Right atrium auricular region (tissue), 2 donors: ENCODE results near the gene SLFN13. TPM values are rescaled to one million over a fixed set of nuclear protein-coding genes. Genes with fewer than 3 reads are reported as not detected.

Experiments used
- DNase-seq: peaks from one replicate; pipeline ENCODE4 v3.0.0-alpha.2; 2019; ENCODE audit warnings: low spot score
- H3K27ac ChIP-seq, 2 donors: fragments of 200-600 bp; sonication (generic); 1 replicate in 1 of 2; 2 replicates in 1 of 2; pipeline ENCODE4 v1.5.1; 2016 to 2019
- H3K27me3 ChIP-seq, 2 donors: fragments of 200-600 bp; sonication (generic); one replicate each; pipeline versions ENCODE4 v1.5.1 to v1.6.0; 2017 to 2019
- H3K36me3 ChIP-seq: fragments of 200-600 bp; sonication (generic); one replicate; pipeline ENCODE4 v1.5.1; 2016
- H3K4me1 ChIP-seq, 2 donors: fragments of 200-600 bp; sonication (generic); one replicate each; pipeline versions ENCODE4 v1.5.1 to v1.6.0; 2017 to 2019
- H3K4me3 ChIP-seq, 2 donors: fragments of 200-600 bp; sonication (generic); 1 replicate in 1 of 2; 2 replicates in 1 of 2; pipeline ENCODE4 v1.5.1; 2017 to 2019; ENCODE audit warnings: mild to moderate bottlenecking in 1 of 2, moderate library complexity in 1 of 2
- H3K9me3 ChIP-seq, 2 donors: fragments of 200-600 bp; sonication (generic); one replicate each; pipeline ENCODE4 v1.5.1; 2019
- total RNA-seq, 2 donors: library from RNA; depleted of rRNA; stranded (reverse); fragments of >200 nt; gene quantifications; one replicate each; pipeline ENCODE4 v1.1.0, GENCODE V29; 2016
- TF ChIP-seq, protein P1 (sequence below), 2 donors: fragments of 200-600 bp; sonication (generic); IDR thresholded peaks; one replicate each; pipeline ENCODE4 v1.5.1; 2019; ENCODE audit warnings: antibody characterized with exemption in 2 of 2

Gene SLFN13
- total RNA-seq, 2 donors from 2014 or later = 1.1 to 1.3 TPM

DNA sequence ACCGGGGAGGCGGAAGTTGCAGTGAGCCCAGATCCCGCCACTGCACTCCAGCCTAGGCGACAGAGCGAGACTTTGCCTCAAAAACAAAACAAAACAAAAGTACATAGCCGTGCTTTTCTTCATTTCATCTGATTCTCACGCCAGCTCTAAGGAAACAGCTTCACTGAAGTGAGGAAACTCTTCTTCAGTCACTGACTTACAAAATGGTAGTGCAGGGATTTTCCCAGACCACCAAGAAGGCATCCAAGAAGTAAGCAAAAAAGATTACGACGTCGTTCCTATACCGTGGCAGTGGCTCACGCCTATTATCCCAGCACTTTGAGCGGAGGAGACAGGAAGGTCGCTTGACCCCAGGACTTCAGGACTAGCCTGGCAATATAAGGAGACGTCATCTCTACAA is 40.4 kb upstream of the SLFN13 start:
- Histone ChIP-seq H3K36me3 (no peaks in the 10 kb centered on the region), H3K4me3 (no peak overlapping the region), H3K27ac (no peak overlapping the region), H3K27me3 (peaks cover 0 to 17% of the 10 kb centered on the region in 2 donors), H3K9me3 (no peaks in the 10 kb centered on the region), H3K4me1 (peaks cover 0 to 20% of the 10 kb centered on the region in 2 donors)
- no peak for DNase-seq
- TF ChIP-seq, protein P1, sequence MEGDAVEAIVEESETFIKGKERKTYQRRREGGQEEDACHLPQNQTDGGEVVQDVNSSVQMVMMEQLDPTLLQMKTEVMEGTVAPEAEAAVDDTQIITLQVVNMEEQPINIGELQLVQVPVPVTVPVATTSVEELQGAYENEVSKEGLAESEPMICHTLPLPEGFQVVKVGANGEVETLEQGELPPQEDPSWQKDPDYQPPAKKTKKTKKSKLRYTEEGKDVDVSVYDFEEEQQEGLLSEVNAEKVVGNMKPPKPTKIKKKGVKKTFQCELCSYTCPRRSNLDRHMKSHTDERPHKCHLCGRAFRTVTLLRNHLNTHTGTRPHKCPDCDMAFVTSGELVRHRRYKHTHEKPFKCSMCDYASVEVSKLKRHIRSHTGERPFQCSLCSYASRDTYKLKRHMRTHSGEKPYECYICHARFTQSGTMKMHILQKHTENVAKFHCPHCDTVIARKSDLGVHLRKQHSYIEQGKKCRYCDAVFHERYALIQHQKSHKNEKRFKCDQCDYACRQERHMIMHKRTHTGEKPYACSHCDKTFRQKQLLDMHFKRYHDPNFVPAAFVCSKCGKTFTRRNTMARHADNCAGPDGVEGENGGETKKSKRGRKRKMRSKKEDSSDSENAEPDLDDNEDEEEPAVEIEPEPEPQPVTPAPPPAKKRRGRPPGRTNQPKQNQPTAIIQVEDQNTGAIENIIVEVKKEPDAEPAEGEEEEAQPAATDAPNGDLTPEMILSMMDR (IDR thresholded peaks at IDR 0.05) = no peak

GRCh38 chr17:35486920-35487732 is 38.6 kb upstream of the SLFN13 start:
- H3K9me3 ChIP-seq = no peaks in the 10 kb centered on the region
- peaks cover 0 to 13% of the 10 kb centered on the region in 2 donors for H3K27me3 ChIP-seq
- peak overlapping the region; percentile 39 to 57 for H3K4me3 ChIP-seq
- no peaks in the 10 kb centered on the region for H3K36me3 ChIP-seq
- H3K27ac ChIP-seq = peak overlapping the region; percentile 35 to 49
- peaks cover 0 to 20% of the 10 kb centered on the region in 2 donors for H3K4me1 ChIP-seq
- peak; percentile 68 for DNase-seq
- TF ChIP-seq, protein P1 (IDR thresholded peaks at IDR 0.05) = no peak

- Histone ChIP-seq H3K27me3 (no peaks in the 10 kb centered on the region), H3K4me1 (no peaks in the 10 kb centered on the region), H3K9me3 (peaks cover 0 to 4% of the 10 kb centered on the region in 2 donors), H3K36me3 (no peaks in the 10 kb centered on the region), H3K4me3 (no peak overlapping the region), H3K27ac (no peak overlapping the region)
- TF ChIP-seq, protein P1 (IDR thresholded peaks at IDR 0.05) = no peak
- no peak for DNase-seq
These were observed 30.7 kb upstream of the SLFN13 start for GRCh38 chr17:35479271-35479670.

DNA sequence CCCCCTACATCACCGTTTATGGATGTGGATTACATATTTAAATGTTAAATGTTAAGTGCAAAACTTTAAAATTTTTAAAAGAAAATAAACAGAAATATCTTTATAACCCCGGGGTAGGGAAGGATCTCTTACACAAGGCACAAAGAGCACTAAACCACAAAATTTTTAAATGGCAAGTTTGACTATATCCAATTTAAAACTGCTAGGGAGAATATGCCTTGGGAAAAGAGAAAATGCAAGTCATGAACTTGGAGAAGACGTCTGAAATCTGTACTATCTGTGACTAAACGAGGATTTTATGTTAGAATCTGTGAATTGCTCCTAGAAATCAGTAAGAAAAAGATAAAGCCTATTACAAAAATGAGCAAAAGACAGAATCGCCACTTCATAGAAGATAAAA is 28.7 kb upstream of the SLFN13 start:
- no peak for DNase-seq
- Histone ChIP-seq H3K9me3 (peaks cover 0 to 4% of the 10 kb centered on the region in 2 donors), H3K4me1 (no peaks in the 10 kb centered on the region), H3K27me3 (no peaks in the 10 kb centered on the region), H3K36me3 (no peaks in the 10 kb centered on the region), H3K27ac (no peak overlapping the region), H3K4me3 (no peak overlapping the region)
- TF ChIP-seq, protein P1 (IDR thresholded peaks at IDR 0.05) = no peak

DNA sequence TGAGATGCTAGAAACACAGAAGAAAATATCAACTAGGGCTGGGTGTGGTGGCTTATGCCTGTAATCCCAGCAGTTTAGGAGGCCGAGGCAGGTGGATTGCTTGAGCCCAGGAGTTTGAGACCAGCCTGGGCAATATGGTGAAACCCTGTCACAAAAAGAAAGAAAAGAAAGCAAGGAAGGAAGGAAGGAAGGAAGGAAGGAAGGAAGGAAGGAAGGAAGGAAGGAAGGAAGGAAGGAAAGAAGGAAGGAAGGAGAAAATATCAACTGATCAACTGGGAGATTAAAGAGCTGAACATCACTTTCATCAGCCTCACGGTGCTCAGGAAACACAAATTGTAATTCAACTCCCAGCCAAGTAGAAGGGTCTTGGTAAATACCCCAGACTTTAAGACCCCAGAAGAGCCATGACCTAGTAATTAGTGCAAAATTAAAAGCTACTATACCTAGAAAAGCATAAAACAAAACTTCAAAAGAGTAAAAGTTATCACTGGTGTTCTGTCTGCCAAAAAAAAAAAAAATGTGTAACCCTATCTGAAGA is 27.8 kb upstream of the SLFN13 start:
- peaks cover 0 to 4% of the 10 kb centered on the region in 2 donors for H3K9me3 ChIP-seq
- H3K4me3 ChIP-seq = no peak overlapping the region
- no peaks in the 10 kb centered on the region for H3K4me1 ChIP-seq
- TF ChIP-seq, protein P1 (IDR thresholded peaks at IDR 0.05) = no peak
- H3K27ac ChIP-seq = no peak overlapping the region
- no peaks in the 10 kb centered on the region for H3K27me3 ChIP-seq
- no peak for DNase-seq
- H3K36me3 ChIP-seq = no peaks in the 10 kb centered on the region
